ENCODE data around the gene TEX35.

- no peak for TF ChIP-seq EZH2 (IDR thresholded peaks at IDR 0.05; ENCODE audit: insufficient read depth, poor library complexity, severe bottlenecking)
- no peak for TF ChIP-seq EZH2phosphoT487 (IDR thresholded peaks at IDR 0.05; ENCODE audit: insufficient read depth, low read depth)
These were observed 6.2 kb upstream of the TEX35 start for GRCh38 chr1:178506669-178507068.

All from GM23248 (cell line).